ENCODE results near the gene PLCH1. TPM values are rescaled to one million over a fixed set of nuclear protein-coding genes. Genes with fewer than 3 reads are reported as not detected.
A peak's percentile ranks its signal among the peaks of the same experiment; 100 is the strongest.

The PLCH1 gene
- total RNA-seq (2021; ENCODE audit: unreplicated experiment) (3.8 TPM), Bru-seq, nascent RNA (percentile 45 among the genes with signal in this experiment), BruChase-seq, experiment 1, labeled RNA remaining after a 6-hour chase (percentile 34 among the genes with signal in this experiment), BruChase-seq, experiment 2, labeled RNA remaining after a 2-hour chase (percentile 42 among the genes with signal in this experiment)
- polyA plus RNA-seq (2012): 2.1 TPM in 2 replicates
- long read RNA-seq, partial matches to known transcripts: 4 of 9 reads
- long read RNA-seq, other reads (novel, unspliced or antisense): 5 of 9 reads

- ChIA-PET CTCF (no interaction called here), RAD21 (ENCODE audit: low non-redundant PET in 1 of 2, low total read pairs in 2 of 2, uncharacterized antibody in 2 of 2, unreplicated experiment in 2 of 2) (no interaction called here), POLR2A (no interaction called here)
- H2AFZ ChIP-seq (ENCODE audit: low read depth, low read length, poor library complexity, severe bottlenecking): peak within 1 kb of the TSS; percentile 99
- H3K36me3 ChIP-seq (ENCODE audit: control insufficient read depth in 1 of 2, insufficient read depth in 2 of 2, low read length in 2 of 2): no peaks in the 10 kb centered on the region
- H3K4me2 ChIP-seq (ENCODE audit: low read length): peak within 1 kb of the TSS; percentile 86
- no TSS peak for BruUV-seq (replicated peaks)
- no peaks in the 10 kb centered on the region for H3K27me3 ChIP-seq (ENCODE audit: insufficient read depth, low read length)
- intact Hi-C loops (cut with micrococcal nuclease): loop anchor here (5.0 kb wide), 2 partner anchors 108 to 128 kb away; partner anchors contain the start of genes GMPS and SLC33A1
- DNase-seq (ENCODE audit: low read depth, low spot score) (peak; percentile 62), ATAC-seq (peak; percentile 78)
- H3K9me2 ChIP-seq (ENCODE audit: insufficient read depth): no peaks in the 10 kb centered on the region
- no peaks in the 10 kb centered on the region for H3K79me2 ChIP-seq (ENCODE audit: insufficient read depth, low read length)
- H3K27ac ChIP-seq (ENCODE audit: low read depth, low read length): peak within 1 kb of the TSS; percentile 48
- no peaks in the 10 kb centered on the region for H3K9me3 ChIP-seq (ENCODE audit: control insufficient read depth in 1 of 2, insufficient read depth in 1 of 2, low read depth in 1 of 2, low read length in 2 of 2)
- H3K4me1 ChIP-seq (ENCODE audit: control insufficient read depth in 1 of 2, insufficient read depth in 2 of 2, low read length in 2 of 2): peaks cover 15 to 46% of the 10 kb centered on the region in 2 experiments
- peak within 1 kb of the TSS; percentile 79 to 83 for H3K4me3 ChIP-seq (replicated peaks in 1 of 2; ENCODE audit: low read depth in 1 of 2, low read length in 2 of 2)
- TF ChIP-seq MAX (IDR thresholded peaks at IDR 0.05) (peak; percentile 64), RAD21 (IDR thresholded peaks at IDR 0.05; ENCODE audit: low read depth) (no peak), ZNF274 (IDR thresholded peaks at IDR 0.05; ENCODE audit: low read depth, low read length) (no peak), FOSL1 (IDR thresholded peaks at IDR 0.05; ENCODE audit: low read depth) (no peak), SIN3A (IDR thresholded peaks at IDR 0.05; ENCODE audit: low read depth) (0 out of 2 replicates have a peak, but pooled peaks have one; percentile 31), CBX3 (IDR thresholded peaks at IDR 0.05; ENCODE audit: low read depth) (peak; percentile 78), POLR2AphosphoS5 (IDR thresholded peaks at IDR 0.05; ENCODE audit: low read depth, low read length) (peak; percentile 65), TCF7L2 (IDR thresholded peaks at IDR 0.05; ENCODE audit: borderline replicate concordance, extremely low read depth, insufficient read depth, insufficient read length) (peak; percentile 46), SRF (IDR thresholded peaks at IDR 0.05; ENCODE audit: low read depth) (no peak), YY1 (IDR thresholded peaks at IDR 0.05; ENCODE audit: extremely low read depth, insufficient replicate concordance, low read depth, low read length) (peak; percentile 71), SP1 (IDR thresholded peaks at IDR 0.05; ENCODE audit: low read depth) (peak; percentile 97), JUND (IDR thresholded peaks at IDR 0.05) (peak; percentile 68), ZBTB33 (IDR thresholded peaks at IDR 0.05; ENCODE audit: extremely low read depth, insufficient replicate concordance, low read length) (no peak), EGR1 (IDR thresholded peaks at IDR 0.05; ENCODE audit: low read depth) (no peak), CEBPB (IDR thresholded peaks at IDR 0.05; ENCODE audit: low read depth) (no peak), CTCF (IDR thresholded peaks at IDR 0.05 in 2 of 3, conservative IDR thresholded peaks at IDR 0.05 in 1 of 3; ENCODE audit: borderline replicate concordance in 1 of 3, insufficient read depth in 1 of 3, low read depth in 2 of 3, low read length in 2 of 3) (no peak)
- no peaks in the 10 kb centered on the region for H4K20me1 ChIP-seq (ENCODE audit: insufficient read depth)
- peak within 1 kb of the TSS; percentile 80 for H3K9ac ChIP-seq (ENCODE audit: low read length)
Measured at GRCh38 chr3:155744626-155745324, at the start of gene PLCH1. TSS of gene PLCH1 (minus strand) at chr3:155745071. CDS start at chr3:155704224, 40,847 bp downstream.
